Upper lobe of left lung (tissue), 4 donors: ENCODE results near the gene SCPEP1.

ENCODE experiments used
- CTCF ChIP-seq, 6 experiments: fragments of 450-650 bp in 4 of 6; fragments of 200-600 bp in 2 of 6; sonication (generic) in 2 of 6; IDR thresholded peaks; one replicate each; pipeline ENCODE4 v1.5.1; 2016 to 2019; ENCODE audit warnings: antibody characterized with exemption in 6 of 6
- POLR2A ChIP-seq, 4 donors: fragments of 450-650 bp; IDR thresholded peaks; one replicate each; pipeline ENCODE4 v1.5.1; 2016 to 2017; ENCODE audit warnings: antibody characterized with exemption in 4 of 4, mild to moderate bottlenecking in 2 of 4
- POLR2AphosphoS5 ChIP-seq, 2 donors: sonication (generic); formaldehyde crosslinking; IDR thresholded peaks; one replicate each; pipeline ENCODE4 v1.5.1; 2017; ENCODE audit warnings: antibody characterized with exemption in 2 of 2

DNA sequence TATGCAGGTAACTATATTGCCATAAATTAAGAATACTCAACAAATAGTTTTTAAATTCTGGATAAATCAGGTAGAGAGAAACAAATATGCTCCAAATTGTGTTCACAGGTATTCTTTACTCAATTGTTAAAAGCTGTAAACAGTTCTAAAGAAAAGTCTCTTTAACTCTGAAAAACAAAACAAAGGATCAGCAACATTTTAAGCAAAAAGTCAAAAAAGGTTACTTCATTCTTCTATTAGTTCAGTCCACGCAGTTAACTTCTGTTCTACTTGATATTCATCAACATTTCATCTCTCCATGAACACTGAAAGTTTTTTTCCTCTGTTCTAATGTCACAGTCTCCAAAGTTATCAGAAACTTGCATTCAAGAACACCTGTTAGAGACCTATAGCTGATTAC lies 47.9 kb downstream of the SCPEP1 start:
- TF ChIP-seq CTCF (IDR thresholded peaks at IDR 0.05): no peak
- no peak for TF ChIP-seq POLR2AphosphoS5 (IDR thresholded peaks at IDR 0.05)
- TF ChIP-seq POLR2A (IDR thresholded peaks at IDR 0.05): no peak
